ENCODE results near the gene PIGV. TPM values are rescaled to one million over a fixed set of nuclear protein-coding genes. Genes with fewer than 3 reads are reported as not detected.
A peak's percentile ranks its signal among the peaks of the same experiment; 100 is the strongest.

The PIGV gene
- total and polyA plus RNA-seq, 9 donors = 9.2 to 15.4 (median 10.9) TPM

DNA sequence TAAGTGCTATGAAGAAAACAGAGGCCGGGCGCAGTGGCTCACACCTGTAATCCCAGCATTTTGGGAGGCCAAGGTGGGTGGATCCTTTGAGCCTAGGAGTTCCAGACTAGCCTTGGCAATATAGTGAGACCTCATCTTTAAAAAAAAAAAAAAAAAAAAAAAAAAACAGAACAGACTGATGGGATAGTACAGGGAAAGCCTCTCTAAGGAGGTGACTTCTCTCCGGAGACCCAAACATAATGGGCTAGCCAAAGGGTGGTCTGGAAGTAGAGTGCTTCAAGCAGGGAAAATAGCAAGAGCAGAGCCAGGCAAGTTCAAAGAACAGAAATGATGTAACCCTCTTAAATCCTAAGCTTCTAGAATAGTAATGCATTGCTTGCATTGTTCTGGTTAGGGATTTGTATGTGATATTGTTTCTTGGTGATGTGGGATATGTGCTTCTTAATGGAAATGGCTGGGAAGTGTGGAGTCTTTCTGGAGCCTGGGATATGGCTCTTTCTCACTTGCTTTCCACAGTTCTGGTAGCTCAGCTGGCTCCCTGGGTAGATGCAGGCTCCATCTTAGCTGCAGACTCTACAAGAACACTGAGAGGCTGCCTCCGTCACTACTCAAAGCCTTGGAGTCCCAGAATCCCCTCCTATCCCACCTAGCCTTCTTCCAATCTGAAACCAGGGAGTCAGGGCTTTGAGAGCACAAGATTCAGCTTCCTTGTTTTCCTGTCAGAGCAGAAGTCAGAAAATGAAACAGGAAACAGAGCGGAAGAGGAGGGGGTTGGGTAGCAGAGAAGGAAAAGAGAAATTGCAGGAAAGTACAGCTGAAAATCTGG, 1.9 kb upstream of the PIGV start:
- H3K9me3 ChIP-seq = no peaks in the 10 kb centered on the region
- H3K4me3 ChIP-seq = no peak overlapping the region
- intact Hi-C loops (cut with DNase I) = loop anchor here (5.0 to 10.0 kb wide), 3 partner anchors 61 to 94 kb away; partner anchors contain the start of gene ARID1A (in 3 of the 4)
- TF ChIP-seq POLR2A (IDR thresholded peaks at IDR 0.05) (no peak), EP300 (IDR thresholded peaks at IDR 0.05) (no peak), CTCF (IDR thresholded peaks at IDR 0.05) (no peak)
- no peaks in the 10 kb centered on the region for H3K27me3 ChIP-seq
- no peak for DNase-seq
- H3K36me3 ChIP-seq = no peaks in the 10 kb centered on the region
- WGBS, 3 donors = 53 to 75% (median 60%) methylated on average over 5 of the region's 5 CpGs
- peaks cover 31% of the 10 kb centered on the region for H3K4me1 ChIP-seq (ENCODE audit: insufficient read depth)
- H3K27ac ChIP-seq = peak overlapping the region; percentile 96 to 99

DNA sequence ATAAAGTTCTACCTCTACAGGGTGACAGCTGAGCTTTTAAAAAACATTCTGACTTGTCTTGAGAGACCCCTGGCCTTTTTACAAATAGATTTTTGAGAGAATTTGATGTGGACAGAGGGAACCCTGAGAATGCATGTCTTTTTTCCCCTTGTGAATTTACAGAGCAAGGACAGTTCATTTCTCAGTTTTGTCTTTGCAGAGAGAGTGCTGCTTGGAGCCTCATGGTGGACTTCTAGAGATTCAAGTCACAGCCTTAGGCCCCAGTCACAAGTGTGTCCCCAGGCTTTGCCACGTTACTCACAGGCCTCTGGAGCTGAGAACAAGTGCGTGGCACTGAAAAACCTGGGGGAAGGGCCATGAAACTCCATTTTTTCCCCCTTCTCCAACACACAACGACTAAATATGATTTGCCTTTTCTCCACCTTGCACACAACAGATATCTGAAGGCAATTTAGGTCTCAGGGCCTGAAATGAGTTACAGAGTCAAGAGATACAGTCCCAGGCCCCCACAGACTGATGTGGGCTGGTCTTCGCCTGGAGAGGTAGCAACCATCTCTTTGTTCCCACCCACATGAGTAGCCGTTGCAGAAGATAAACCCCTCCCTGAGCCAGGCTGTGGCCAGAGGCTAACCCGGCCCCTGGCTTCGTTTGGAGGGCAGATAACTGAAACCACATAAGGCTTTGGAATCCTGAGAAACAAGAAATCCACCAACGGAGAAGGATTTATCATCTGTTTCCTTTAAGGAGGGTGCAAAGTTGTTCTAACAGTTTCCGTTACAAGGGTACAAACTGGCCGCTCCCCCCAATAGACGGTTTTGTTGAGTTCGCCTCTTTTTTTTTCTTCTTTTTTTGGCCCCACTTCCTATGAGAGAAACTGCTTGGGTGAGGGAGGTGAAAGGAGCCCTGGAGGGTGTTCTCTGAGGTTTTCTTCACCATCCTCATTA, 1.0 kb upstream of the PIGV start:
- intact Hi-C loops (cut with DNase I) = loop anchor here (5.0 to 10.0 kb wide), 3 partner anchors 62 to 94 kb away; partner anchors contain the start of gene ARID1A (in 3 of the 4)
- TF ChIP-seq POLR2A (IDR thresholded peaks at IDR 0.05) (peak; percentile 33), CTCF (IDR thresholded peaks at IDR 0.05) (no peak), EP300 (IDR thresholded peaks at IDR 0.05) (no peak)
- peak overlapping the region; percentile 67 for H3K4me3 ChIP-seq
- H3K4me1 ChIP-seq (ENCODE audit: insufficient read depth) = peaks cover 28% of the 10 kb centered on the region
- DNase-seq = peak; percentile 68 to 80 (median 74)
- H3K9me3 ChIP-seq = no peaks in the 10 kb centered on the region
- 4 to 5% (median 4%) methylated on average over 12 of the region's 12 CpGs for WGBS, 3 donors
- no peaks in the 10 kb centered on the region for H3K36me3 ChIP-seq
- H3K27ac ChIP-seq = peak overlapping the region; percentile 96 to 99
- no peaks in the 10 kb centered on the region for H3K27me3 ChIP-seq

DNA sequence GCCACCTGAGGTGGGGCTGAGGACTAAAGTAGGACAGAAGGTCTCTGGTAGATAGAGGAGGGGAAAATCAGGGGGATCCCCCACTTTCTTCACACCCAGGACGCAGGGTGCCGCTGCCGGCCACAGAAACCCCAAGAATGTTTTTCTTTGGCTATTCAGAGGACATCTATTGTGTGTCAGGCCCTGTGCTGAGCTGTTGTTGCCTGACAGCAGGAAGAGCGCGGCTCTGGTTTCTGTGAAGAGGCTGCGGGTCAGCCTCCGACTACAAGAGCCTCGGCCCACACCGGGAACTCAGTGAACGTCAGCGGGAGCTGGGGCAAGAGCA, 407 bp upstream of the PIGV start:
- intact Hi-C loops (cut with DNase I) = loop anchor here (5.0 to 10.0 kb wide), 3 partner anchors 63 to 95 kb away; partner anchors contain the start of gene ARID1A (in 3 of the 4)
- H3K27ac ChIP-seq = peak overlapping the region; percentile 96 to 99
- no peaks in the 10 kb centered on the region for H3K9me3 ChIP-seq
- no peaks in the 10 kb centered on the region for H3K27me3 ChIP-seq
- peak overlapping the region; percentile 67 for H3K4me3 ChIP-seq
- WGBS, 3 donors = 0 to 1% (median 0%) methylated on average over 11 of the region's 11 CpGs
- no peaks in the 10 kb centered on the region for H3K36me3 ChIP-seq
- peaks cover 28% of the 10 kb centered on the region for H3K4me1 ChIP-seq (ENCODE audit: insufficient read depth)
- no peak for DNase-seq
- TF ChIP-seq EP300 (IDR thresholded peaks at IDR 0.05) (no peak), CTCF (IDR thresholded peaks at IDR 0.05) (no peak), POLR2A (IDR thresholded peaks at IDR 0.05) (no peak)

DNA sequence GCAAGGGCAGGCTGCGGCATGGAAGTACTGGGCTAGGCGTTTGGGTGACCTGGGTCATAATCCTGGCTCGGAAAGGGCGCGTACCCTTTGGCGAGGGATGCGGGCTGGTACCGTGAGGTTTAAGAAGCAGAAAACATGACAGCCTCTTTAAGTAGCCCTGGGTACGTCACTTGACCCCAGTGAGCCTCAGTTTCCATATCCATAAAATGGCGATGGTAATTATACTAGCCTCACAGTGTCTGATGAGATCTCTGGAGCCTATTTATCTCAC, 700 bp downstream of the PIGV start:
- WGBS, 3 donors = 1 to 2% (median 2%) methylated on average over 10 of the region's 10 CpGs
- Histone ChIP-seq H3K9me3 (no peaks in the 10 kb centered on the region), H3K27ac (peak overlapping the region; percentile 96 to 99), H3K36me3 (no peaks in the 10 kb centered on the region), H3K27me3 (no peaks in the 10 kb centered on the region), H3K4me3 (peak overlapping the region; percentile 67), H3K4me1 (ENCODE audit: insufficient read depth) (peaks cover 20% of the 10 kb centered on the region)
- TF ChIP-seq POLR2A (IDR thresholded peaks at IDR 0.05) (no peak), EP300 (IDR thresholded peaks at IDR 0.05) (no peak), CTCF (IDR thresholded peaks at IDR 0.05) (no peak)
- intact Hi-C loops (cut with DNase I) = loop anchor here (2.0 to 10.0 kb wide), 4 partner anchors 64 to 186 kb away; partner anchors contain the start of gene ARID1A (in 3 of the 4)
- DNase-seq = no peak

All from ovary (tissue), 9 donors.